ENCODE measurements around the gene TMEM119.

DNA sequence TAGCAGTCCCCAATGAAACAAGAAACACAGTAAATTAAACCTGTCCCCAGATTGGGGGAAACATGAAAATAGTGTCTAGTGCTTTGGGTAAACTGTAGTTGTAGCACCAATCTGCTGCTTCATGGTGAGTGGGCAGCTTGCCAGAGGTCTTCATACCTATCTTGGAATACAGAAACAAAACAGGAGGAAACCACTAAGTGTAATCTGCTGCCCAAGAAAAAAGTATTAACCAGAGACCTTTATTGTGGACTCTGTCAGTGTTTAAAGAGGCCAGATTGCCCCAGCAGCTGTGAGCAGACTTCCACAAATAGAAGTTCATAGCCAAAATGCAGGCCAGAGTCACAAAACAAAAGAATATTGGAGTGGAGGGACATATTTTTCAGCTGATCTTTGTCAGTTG lies 33.2 kb downstream of the TMEM119 start:
- TF ChIP-seq, protein P1, sequence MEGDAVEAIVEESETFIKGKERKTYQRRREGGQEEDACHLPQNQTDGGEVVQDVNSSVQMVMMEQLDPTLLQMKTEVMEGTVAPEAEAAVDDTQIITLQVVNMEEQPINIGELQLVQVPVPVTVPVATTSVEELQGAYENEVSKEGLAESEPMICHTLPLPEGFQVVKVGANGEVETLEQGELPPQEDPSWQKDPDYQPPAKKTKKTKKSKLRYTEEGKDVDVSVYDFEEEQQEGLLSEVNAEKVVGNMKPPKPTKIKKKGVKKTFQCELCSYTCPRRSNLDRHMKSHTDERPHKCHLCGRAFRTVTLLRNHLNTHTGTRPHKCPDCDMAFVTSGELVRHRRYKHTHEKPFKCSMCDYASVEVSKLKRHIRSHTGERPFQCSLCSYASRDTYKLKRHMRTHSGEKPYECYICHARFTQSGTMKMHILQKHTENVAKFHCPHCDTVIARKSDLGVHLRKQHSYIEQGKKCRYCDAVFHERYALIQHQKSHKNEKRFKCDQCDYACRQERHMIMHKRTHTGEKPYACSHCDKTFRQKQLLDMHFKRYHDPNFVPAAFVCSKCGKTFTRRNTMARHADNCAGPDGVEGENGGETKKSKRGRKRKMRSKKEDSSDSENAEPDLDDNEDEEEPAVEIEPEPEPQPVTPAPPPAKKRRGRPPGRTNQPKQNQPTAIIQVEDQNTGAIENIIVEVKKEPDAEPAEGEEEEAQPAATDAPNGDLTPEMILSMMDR (conservative IDR thresholded peaks at IDR 0.05) = no peak
- no peak for TF ChIP-seq ZFX (IDR thresholded peaks at IDR 0.05)
